HCT116 (cell line): ENCODE results near the gene TKFC.

ENCODE experiments used
- CTCF ChIP-seq, 3 experiments: fragments of 200-600 bp in 1 of 3; sonication (generic) in 1 of 3; IDR thresholded peaks in 2 of 3; conservative IDR thresholded peaks in 1 of 3; 2 replicates each; pipeline ENCODE4 v1.5.1; 2012 to 2017; ENCODE audit warnings: low read depth in 2 of 3, low read length in 2 of 3, antibody characterized with exemption in 1 of 3, borderline replicate concordance in 1 of 3, control low read depth in 1 of 3, mild to moderate bottlenecking in 1 of 3, mixed read lengths in 1 of 3, mixed run types in 1 of 3, moderate library complexity in 1 of 3; ENCODE audit not compliant: insufficient read depth in 1 of 3
- POLR2A ChIP-seq: IDR thresholded peaks from 2 replicates; pipeline ENCODE4 v1.7.0; 2011; ENCODE audit warnings: borderline replicate concordance; ENCODE audit not compliant: insufficient read depth, insufficient read length; ENCODE audit errors: extremely low read depth
- ZNF274 ChIP-seq: fragments of 200-500 bp; sonication (Bioruptor generic); IDR thresholded peaks from 2 replicates; pipeline ENCODE4 v1.6.1; 2014; ENCODE audit warnings: mild to moderate bottlenecking, low read depth, low read length, inconsistent platforms

GRCh38 chr11:61339490-61339878 lies 6.5 kb downstream of the TKFC start:
- TF ChIP-seq ZNF274 (no peak), CTCF (IDR thresholded peaks at IDR 0.05 in 2 of 3, conservative IDR thresholded peaks at IDR 0.05 in 1 of 3; ENCODE audit: borderline replicate concordance in 1 of 3, insufficient read depth in 1 of 3, low read depth in 2 of 3, low read length in 2 of 3) (no peak), POLR2A (no peak)
